Common myeloid progenitor, CD34-positive (primary cell): ENCODE results near the gene RHBDD3.
A peak's percentile ranks its signal among the peaks of the same experiment; 100 is the strongest.

Experiments
- CTCF ChIA-PET: fragments of 350-600 bp; sonication (Branson Sonifier 250); formaldehyde crosslinking; loops from one replicate; lab custom pipeline; 2021; ENCODE audit warnings: antibody characterized with exemption; lab: Charles Lee
- POLR2A ChIA-PET: fragments of 350-600 bp; sonication (Branson Sonifier 250); formaldehyde crosslinking; loops from one replicate; lab custom pipeline; 2021; ENCODE audit warnings: antibody characterized with exemption; lab: Charles Lee
- DNase-seq, 3 donors: peaks; one replicate each; pipeline versions ENCODE4 v3.0.0 to v3.0.0-alpha.2; 2013
- H3K27ac ChIP-seq, 2 experiments: 1 replicate in 1 of 2; 2 replicates in 1 of 2; pipeline ENCODE4 v1.7.0; 2013; ENCODE audit warnings: inconsistent platforms in 2 of 2, low read length in 2 of 2, mild to moderate bottlenecking in 2 of 2, low read depth in 1 of 2, moderate library complexity in 1 of 2; ENCODE audit not compliant: severe bottlenecking in 2 of 2, insufficient read depth in 1 of 2, poor library complexity in 1 of 2
- H3K27me3 ChIP-seq, 5 experiments: replicated peaks in 2 of 5; 1 replicate in 3 of 5; 2 replicates in 2 of 5; pipeline versions ENCODE4 v1.6.1 to v1.7.0; 2013; ENCODE audit warnings: low read length in 4 of 5, mild to moderate bottlenecking in 2 of 5, moderate library complexity in 2 of 5, inconsistent platforms in 1 of 5; ENCODE audit not compliant: insufficient read depth in 5 of 5, control insufficient read depth in 4 of 5
- H3K36me3 ChIP-seq, 4 experiments: 1 replicate in 2 of 4; 2 replicates in 2 of 4; pipeline versions ENCODE4 v1.6.1 to v1.7.0; 2013; ENCODE audit warnings: low read length in 3 of 4, control low read depth in 1 of 4, mild to moderate bottlenecking in 1 of 4; ENCODE audit not compliant: control insufficient read depth in 4 of 4, insufficient read depth in 4 of 4
- H3K4me1 ChIP-seq, 4 experiments: 1 replicate in 3 of 4; 2 replicates in 1 of 4; pipeline versions ENCODE4 v1.6.1 to v1.7.1; 2013; ENCODE audit warnings: low read length in 3 of 4, mild to moderate bottlenecking in 3 of 4, control low read depth in 1 of 4, inconsistent platforms in 1 of 4, moderate library complexity in 1 of 4; ENCODE audit not compliant: control insufficient read depth in 4 of 4, insufficient read depth in 4 of 4; ENCODE audit errors: control extremely low read depth in 1 of 4
- H3K4me3 ChIP-seq, 7 experiments: 1 replicate in 4 of 7; 2 replicates in 3 of 7; pipeline versions ENCODE4 v1.5.1 to v1.7.0; 2013; ENCODE audit warnings: mild to moderate bottlenecking in 7 of 7, low read length in 6 of 7, moderate library complexity in 6 of 7, inconsistent platforms in 2 of 7, low read depth in 2 of 7, control low read depth in 1 of 7; ENCODE audit not compliant: insufficient read depth in 4 of 7, control insufficient read depth in 1 of 7; ENCODE audit errors: extremely low read depth in 1 of 7
- H3K9me3 ChIP-seq, 5 experiments: 1 replicate in 4 of 5; 2 replicates in 1 of 5; pipeline versions ENCODE4 v1.6.1 to v1.7.1; 2013; ENCODE audit warnings: low read length in 4 of 5, mild to moderate bottlenecking in 2 of 5, inconsistent platforms in 1 of 5, low read depth in 1 of 5, moderate library complexity in 1 of 5; ENCODE audit not compliant: control insufficient read depth in 4 of 5, insufficient read depth in 2 of 5; ENCODE audit errors: control extremely low read depth in 1 of 5
- WGBS: methylation state at CpG from one replicate; pipeline ENCODE4 v1.1.5; 2013; ENCODE audit not compliant: insufficient coverage; 5-methylcytosine and 5-hydroxymethylcytosine counted together

RHBDD3 gene

GRCh38 chr22:29231971-29232959 lies 35.5 kb downstream of the RHBDD3 start:
- Histone ChIP-seq H3K9me3 (peaks cover 0 to 8% (median 5%) of the 10 kb centered on the region in 5 experiments), H3K36me3 (peaks cover 5 to 34% (median 15%) of the 10 kb centered on the region in 4 experiments), H3K27ac (no peak overlapping the region), H3K4me1 (no peaks in the 10 kb centered on the region), H3K4me3 (no peak overlapping the region), H3K27me3 (no peaks in the 10 kb centered on the region)
- 87% methylated on average over 16 of the region's 22 CpGs for WGBS
- CTCF ChIA-PET: interaction anchor here (1.1 to 2.1 kb wide), 4 partner anchors 13 to 28 kb away, joined by 3 to 8 read pairs (median 6); partner anchors contain the start of gene EMID1
- POLR2A ChIA-PET: no interaction called here
- DNase-seq: no peak

GRCh38 chr22:29230972-29231875 lies 36.6 kb downstream of the RHBDD3 start:
- CTCF ChIA-PET: interaction anchor here (0.8 to 1.4 kb wide), 6 partner anchors 9 to 27 kb away, joined by 3 to 5 read pairs (median 3); no protein-coding TSS in a partner anchor
- no peak overlapping the region for H3K27ac ChIP-seq
- peaks cover 0 to under 1% (median 0%) of the 10 kb centered on the region in 4 experiments for H3K4me1 ChIP-seq
- H3K36me3 ChIP-seq: peaks cover 7 to 37% (median 14%) of the 10 kb centered on the region in 4 experiments
- no peaks in the 10 kb centered on the region for H3K27me3 ChIP-seq
- H3K9me3 ChIP-seq: peaks cover 0 to 8% (median 5%) of the 10 kb centered on the region in 5 experiments
- H3K4me3 ChIP-seq: no peak overlapping the region
- 98% methylated on average over 14 of the region's 19 CpGs for WGBS
- DNase-seq: no peak
- POLR2A ChIA-PET: no interaction called here

- WGBS: 79% methylated on average over 5 of the region's 11 CpGs
- ChIA-PET CTCF (interaction anchor here (1.5 to 2.4 kb wide), 3 partner anchors 19 to 72 kb away, joined by 3 to 10 read pairs (median 7); no protein-coding TSS in a partner anchor), POLR2A (no interaction called here)
Observed at GRCh38 chr22:29226351-29226981, 41.3 kb downstream of the RHBDD3 start.

GRCh38 chr22:29225422-29226090 lies 42.2 kb downstream of the RHBDD3 start:
- H3K36me3 ChIP-seq: peaks cover 2 to 10% (median 6%) of the 10 kb centered on the region in 4 experiments
- WGBS: 60% methylated on average over 14 of the region's 16 CpGs
- no peaks in the 10 kb centered on the region for H3K9me3 ChIP-seq
- peak overlapping the region in 1 of 2 experiments; percentile 6 for H3K27ac ChIP-seq
- peak in 2 of 3 donors; percentile 71 to 81 for DNase-seq
- POLR2A ChIA-PET: interaction anchor here (0.8 kb wide), 1 partner anchor 17 kb away, joined by 4 read pairs; no protein-coding TSS in a partner anchor
- no peak overlapping the region for H3K4me3 ChIP-seq
- peaks cover 0 to 29% (median 14%) of the 10 kb centered on the region in 4 experiments for H3K4me1 ChIP-seq
- H3K27me3 ChIP-seq: no peaks in the 10 kb centered on the region
- CTCF ChIA-PET: interaction anchor here (1.0 to 2.4 kb wide), 4 partner anchors 19 to 95 kb away, joined by 3 to 10 read pairs (median 5); no protein-coding TSS in a partner anchor

More at GRCh38 chr22:29226351-29226981, 41.3 kb downstream of the RHBDD3 start:
- Histone ChIP-seq H3K9me3 (no peaks in the 10 kb centered on the region), H3K4me1 (peaks cover 0 to 29% (median 14%) of the 10 kb centered on the region in 4 experiments), H3K4me3 (no peak overlapping the region), H3K27me3 (no peaks in the 10 kb centered on the region), H3K36me3 (peaks cover 2 to 10% (median 6%) of the 10 kb centered on the region in 4 experiments), H3K27ac (no peak overlapping the region)
- no peak for DNase-seq

GRCh38 chr22:29224859-29225410 lies 42.8 kb downstream of the RHBDD3 start:
- WGBS: 93% methylated on average over 7 of the region's 7 CpGs

More at GRCh38 chr22:29224859-29225410, 42.8 kb downstream of the RHBDD3 start:
- Histone ChIP-seq H3K9me3 (no peaks in the 10 kb centered on the region), H3K4me3 (no peak overlapping the region), H3K27me3 (no peaks in the 10 kb centered on the region), H3K4me1 (peaks cover 0 to 29% (median 14%) of the 10 kb centered on the region in 4 experiments), H3K36me3 (peaks cover 2 to 16% (median 6%) of the 10 kb centered on the region in 4 experiments), H3K27ac (peak overlapping the region in 1 of 2 experiments; percentile 44)
- CTCF ChIA-PET: interaction anchor here (1.0 to 2.4 kb wide), 3 partner anchors 18 to 96 kb away, joined by 3 to 7 read pairs (median 3); no protein-coding TSS in a partner anchor
- POLR2A ChIA-PET: interaction anchor here (0.8 kb wide), 1 partner anchor 18 kb away, joined by 4 read pairs; no protein-coding TSS in a partner anchor
- DNase-seq: no peak
